Measurements from ENCODE around the gene WDPCP. TPM values are rescaled to one million over a fixed set of nuclear protein-coding genes. Genes with fewer than 3 reads are reported as not detected.

WDPCP gene
- total and polyA plus RNA-seq, 2 of the 8 experiments (the other 6 are each of a cell fraction or from before 2014, with no cell fraction given), result 9.3 to 25.8 TPM

- Histone ChIP-seq H3K56ac (replicated peaks; ENCODE audit: insufficient read length, low read depth, low read length) (no peak overlapping the region), H2BK5ac (ENCODE audit: low read depth, low read length) (no peak overlapping the region), H2AFZ (ENCODE audit: low read length) (no peak overlapping the region), H3K18ac (ENCODE audit: extremely low read depth, low read length) (no peak overlapping the region), H4K8ac (ENCODE audit: extremely low read depth, insufficient read depth, low read length) (no peak overlapping the region), H3K23me2 (ENCODE audit: low read depth, low read length) (no peaks in the 10 kb centered on the region), H4K20me1 (replicated peaks in 1 of 2; ENCODE audit: control insufficient read depth in 1 of 2, insufficient read depth in 2 of 2, low read length in 2 of 2) (no peaks in the 10 kb centered on the region), H4K91ac (replicated peaks; ENCODE audit: insufficient read length, low read length) (no peak overlapping the region), H2BK12ac (ENCODE audit: low read depth, low read length) (no peak overlapping the region), H3K79me1 (ENCODE audit: low read depth, low read length) (no peaks in the 10 kb centered on the region), H3K23ac (ENCODE audit: insufficient read length) (no peak overlapping the region), H4K5ac (ENCODE audit: insufficient read length, low read depth, low read length) (no peak overlapping the region), H3K79me2 (ENCODE audit: control insufficient read depth in 1 of 2, insufficient read depth in 2 of 2, low read length in 2 of 2) (no peaks in the 10 kb centered on the region), H3K4ac (replicated peaks; ENCODE audit: insufficient read length, low read depth, low read length) (no peak overlapping the region), H3K4me1 (replicated peaks in 1 of 4; ENCODE audit: control insufficient read depth in 3 of 4, insufficient read depth in 4 of 4, low read length in 3 of 4) (no peaks in the 10 kb centered on the region), H2BK20ac (ENCODE audit: low read length) (no peak overlapping the region), H3K9ac (replicated peaks in 1 of 4; ENCODE audit: extremely low read depth in 1 of 4, low read depth in 3 of 4, low read length in 3 of 4) (no peak overlapping the region), H3K4me2 (ENCODE audit: insufficient read depth in 1 of 2, low read depth in 2 of 2, low read length in 2 of 2) (no peak overlapping the region), H2BK15ac (ENCODE audit: low read length) (no peak overlapping the region), H3K14ac (ENCODE audit: insufficient read length) (no peak overlapping the region), H3K36me3 (ENCODE audit: control insufficient read depth in 2 of 4, insufficient read depth in 4 of 4, low read length in 3 of 4) (no peaks in the 10 kb centered on the region), H3K27me3 (replicated peaks in 1 of 4; ENCODE audit: control insufficient read depth in 3 of 4, extremely low read depth in 1 of 4, insufficient read depth in 3 of 4, low read length in 3 of 4) (no peaks in the 10 kb centered on the region), H3K4me3 (ENCODE audit: extremely low read depth in 1 of 4, insufficient read depth in 2 of 4, low read depth in 3 of 4, low read length in 4 of 4) (no peak overlapping the region), H2BK120ac (replicated peaks; ENCODE audit: low read depth, low read length) (no peak overlapping the region), H3K9me3 (ENCODE audit: insufficient read depth in 2 of 2, low read depth in 1 of 2, low read length in 1 of 2) (no peaks in the 10 kb centered on the region), H2AK5ac (ENCODE audit: low read depth, low read length) (no peak overlapping the region), H3K27ac (ENCODE audit: low read depth, low read length) (no peak overlapping the region)
- WGBS, 2 experiments (ENCODE audit: extremely low coverage in 1 of 2, insufficient coverage in 1 of 2, insufficient read length in 1 of 2, insufficient replicate concordance in 2 of 2, low coverage in 1 of 2, low lambda C conversion rate in 2 of 2, missing lambda C conversion rate in 1 of 2), result 89 to 100% methylated on average over 1 of the region's 1 CpG
- DNase-seq (ENCODE audit: low read depth in 1 of 2, low spot score in 2 of 2), result no peak
- CTCF ChIA-PET (ENCODE audit: partially characterized antibody), result interaction anchor here (1.1 to 1.6 kb wide), 4 partner anchors 13 to 96 kb away, joined by 3 to 6 read pairs (median 4); no protein-coding TSS in a partner anchor
- no peak for FAIRE-seq
- POLR2A ChIA-PET (ENCODE audit: partially characterized antibody), result no interaction called here
- TF ChIP-seq CBX5 (IDR thresholded peaks at IDR 0.05; ENCODE audit: low read depth, low read length) (no peak), SAP30 (IDR thresholded peaks at IDR 0.05; ENCODE audit: insufficient read depth, insufficient replicate concordance, low read length) (no peak)
Observed at GRCh38 chr2:63092401-63092800, 495.9 kb downstream of the WDPCP start.
